ENCODE results near the gene SNX21.
"Not testable (repeated sequence)": the region's sequence is repeated elsewhere in the genome, so short reads cannot be mapped to it uniquely, and the experiment has no call there.

The SNX21 gene, protein sequence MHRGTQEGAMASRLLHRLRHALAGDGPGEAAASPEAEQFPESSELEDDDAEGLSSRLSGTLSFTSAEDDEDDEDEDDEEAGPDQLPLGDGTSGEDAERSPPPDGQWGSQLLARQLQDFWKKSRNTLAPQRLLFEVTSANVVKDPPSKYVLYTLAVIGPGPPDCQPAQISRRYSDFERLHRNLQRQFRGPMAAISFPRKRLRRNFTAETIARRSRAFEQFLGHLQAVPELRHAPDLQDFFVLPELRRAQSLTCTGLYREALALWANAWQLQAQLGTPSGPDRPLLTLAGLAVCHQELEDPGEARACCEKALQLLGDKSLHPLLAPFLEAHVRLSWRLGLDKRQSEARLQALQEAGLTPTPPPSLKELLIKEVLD

GRCh38 chr20:45833030-45833882, at the start of gene SNX21:
Gene SNX21, plus strand, starts transcription at chr20:45833799. Its CDS starts 121 bp downstream, at chr20:45833920.
- no peak for DNase-seq (ENCODE audit: low spot score)

DNA sequence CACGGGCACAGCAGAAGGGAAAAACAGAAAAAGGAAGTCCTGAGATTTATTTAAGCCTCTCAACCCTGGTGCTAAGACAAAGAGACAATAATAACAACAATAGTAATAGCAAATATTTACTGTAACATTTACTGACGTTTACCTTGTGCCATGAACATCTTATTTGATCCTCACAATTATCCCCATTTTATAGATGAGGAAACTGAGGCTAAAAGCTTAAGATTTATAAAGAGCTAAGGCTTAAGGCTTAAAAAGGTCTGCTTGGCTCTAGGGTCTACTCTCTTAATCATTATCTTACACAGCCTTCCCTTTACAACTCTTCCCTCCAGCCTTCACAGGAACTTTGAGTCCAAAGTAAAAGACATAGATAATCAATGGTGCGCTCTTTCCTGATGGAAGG, 45.2 kb upstream of the SNX21 start:
- no peak for DNase-seq (ENCODE audit: low spot score)

GRCh38 chr20:45792317-45793118, 41.1 kb upstream of the SNX21 start:
- DNase-seq (ENCODE audit: low spot score): peak; percentile 44

DNA sequence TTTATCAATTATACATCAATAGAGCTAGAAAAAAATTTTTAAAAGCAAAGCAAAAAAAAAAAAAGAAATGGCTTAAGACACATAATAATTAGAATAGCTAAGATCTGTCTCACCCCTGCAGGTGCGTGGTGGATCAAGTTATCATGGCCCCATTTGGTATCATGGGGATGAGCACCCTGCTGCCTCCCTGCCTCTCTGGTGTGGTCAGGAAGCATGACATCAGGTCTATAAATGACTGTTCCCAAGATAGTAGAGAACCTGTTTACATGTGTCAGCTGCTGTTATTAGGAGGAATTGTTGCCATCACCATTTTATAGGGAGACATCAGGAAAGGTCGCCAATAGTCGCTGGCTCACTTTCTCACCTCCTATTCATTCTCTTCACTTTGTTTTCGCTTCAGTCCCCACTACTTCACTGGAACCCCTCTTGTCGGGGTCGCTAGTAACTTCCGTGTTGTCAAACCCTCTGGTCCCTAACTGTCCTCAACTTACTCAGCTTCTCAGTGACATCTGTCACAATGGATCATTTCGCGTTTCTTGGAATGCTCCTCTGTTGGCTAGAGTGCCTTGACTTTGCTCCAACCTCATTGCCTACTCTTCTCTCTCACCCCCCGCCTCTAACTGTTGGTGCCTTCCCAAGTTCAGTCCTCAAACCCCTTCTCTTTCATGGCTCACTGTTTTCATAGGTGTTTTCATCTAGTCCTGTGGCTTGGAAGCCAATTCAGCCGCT, 37.1 kb upstream of the SNX21 start:
- DNase-seq (ENCODE audit: low spot score): no peak

DNA sequence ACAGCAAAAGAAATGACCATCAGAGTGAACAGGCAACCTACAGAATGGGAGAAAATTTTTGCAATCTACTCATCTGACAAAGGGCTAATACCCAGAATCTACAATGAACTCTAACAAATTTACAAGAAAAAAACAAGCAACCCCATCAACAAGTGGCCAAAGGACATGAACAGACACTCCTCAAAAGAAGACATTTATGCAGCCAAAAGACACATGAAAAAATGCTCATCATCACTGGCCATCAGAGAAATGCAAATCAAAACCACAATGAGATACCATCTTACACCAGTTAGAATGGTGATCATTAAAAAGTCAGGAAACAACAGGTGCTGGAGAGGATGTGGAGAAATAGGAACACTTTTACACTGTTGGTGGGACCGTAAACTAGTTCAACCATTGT, 36.1 kb upstream of the SNX21 start:
- not testable (repeated sequence) for DNase-seq (ENCODE audit: low spot score)

- DNase-seq (ENCODE audit: low spot score): not testable (repeated sequence)
Measured at GRCh38 chr20:45797955-45798354, 35.6 kb upstream of the SNX21 start.

- peak; percentile 82 for DNase-seq (ENCODE audit: low spot score)
Measured at GRCh38 chr20:45798935-45799642, 34.5 kb upstream of the SNX21 start.

DNA sequence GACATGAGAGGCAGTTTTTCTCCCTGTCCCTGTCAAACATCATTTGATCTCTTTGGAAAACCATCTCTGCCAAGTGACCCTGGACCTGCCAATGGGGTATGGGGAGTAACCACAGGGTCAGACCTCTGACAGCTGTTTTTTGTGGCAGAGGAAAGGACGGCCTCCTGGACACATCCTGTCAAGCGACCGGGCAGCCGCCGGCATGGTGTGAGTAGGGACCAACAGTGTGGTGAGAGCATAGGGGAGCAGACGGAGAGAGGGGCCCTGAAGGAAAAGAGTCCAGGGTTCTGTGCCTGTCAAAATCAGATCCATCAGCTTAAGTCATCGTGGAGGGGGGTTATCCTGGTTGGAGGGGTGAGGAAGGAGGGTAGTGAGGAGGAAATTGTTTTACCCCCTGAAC, 31.7 kb upstream of the SNX21 start:
- DNase-seq (ENCODE audit: low spot score): no peak

DNA sequence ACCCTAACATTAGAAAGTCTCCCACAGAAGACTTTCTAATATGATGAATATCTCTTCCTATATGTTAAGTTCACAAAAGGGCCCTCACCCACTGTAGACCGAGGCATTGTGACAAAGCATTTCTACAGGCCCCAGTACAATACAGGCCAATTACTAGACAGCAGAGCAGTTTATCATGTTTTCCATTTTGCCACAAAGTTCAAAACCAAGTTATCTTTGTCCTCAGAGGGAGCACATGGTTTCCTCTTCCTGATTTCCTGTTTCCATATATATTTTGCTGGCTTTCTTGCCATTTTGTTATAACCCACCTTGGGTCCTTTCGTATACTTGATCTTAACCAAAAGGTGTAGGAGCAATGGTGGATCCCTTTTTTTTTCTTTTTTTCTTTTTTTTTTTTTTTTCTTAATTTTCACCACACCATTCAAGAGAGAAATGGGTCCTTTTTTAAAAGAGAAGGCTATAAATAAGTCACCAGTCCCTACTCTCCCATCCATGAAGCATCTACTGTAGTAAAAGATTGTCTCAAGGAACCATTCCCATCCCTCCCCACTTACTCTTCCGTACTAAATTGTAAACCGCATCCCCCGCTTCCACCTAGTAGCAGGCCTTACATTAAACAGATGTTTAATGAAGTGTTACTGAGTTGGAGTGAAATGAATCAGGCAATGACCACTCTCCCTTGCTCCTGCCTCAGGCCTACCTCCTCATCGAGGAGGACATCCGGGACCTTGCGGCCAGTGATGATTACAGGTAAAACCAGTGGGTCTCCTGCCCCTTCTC, 23.2 kb upstream of the SNX21 start:
- no peak for DNase-seq (ENCODE audit: low spot score)

DNA sequence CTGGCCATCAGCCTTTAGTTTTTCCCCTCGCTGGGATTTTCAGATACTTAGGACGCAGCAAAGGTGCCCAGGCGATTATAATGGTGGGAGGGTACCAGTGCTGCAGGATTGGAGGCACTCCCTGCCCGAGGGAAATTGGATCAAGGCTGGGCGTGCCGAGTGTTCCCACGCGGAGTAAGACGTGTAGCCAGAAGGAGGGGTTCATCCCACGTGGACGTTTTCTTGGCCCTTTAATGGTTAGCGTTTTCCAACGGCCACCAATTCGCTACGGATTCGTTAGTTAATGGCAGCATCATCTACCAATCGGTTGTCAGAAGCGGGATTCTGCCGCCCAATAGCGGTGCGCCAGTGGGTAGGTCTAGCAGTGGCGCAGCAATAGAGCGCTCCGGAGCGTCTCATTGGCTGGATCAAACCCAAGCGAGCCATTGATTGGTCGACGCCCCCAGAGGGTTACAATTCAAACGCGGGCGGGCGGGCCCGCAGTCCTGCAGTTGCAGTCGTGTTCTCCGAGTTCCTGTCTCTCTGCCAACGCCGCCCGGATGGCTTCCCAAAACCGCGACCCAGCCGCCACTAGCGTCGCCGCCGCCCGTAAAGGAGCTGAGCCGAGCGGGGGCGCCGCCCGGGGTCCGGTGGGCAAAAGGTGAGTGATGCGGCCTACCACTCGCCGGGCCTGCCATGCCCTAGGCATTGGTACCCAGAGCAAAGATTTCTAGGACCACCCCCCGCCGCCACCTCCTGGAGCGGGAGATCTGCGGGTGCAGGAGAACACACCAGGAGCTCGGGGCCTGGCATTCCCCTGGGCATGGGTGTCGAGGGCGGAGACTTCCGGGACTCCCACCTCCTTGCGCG, 21.2 kb upstream of the SNX21 start, which contains the start of gene UBE2C:
Gene UBE2C, plus strand, starts transcription at position 488 of the 849 bp plus-strand sequence. Its CDS starts 52 bp downstream, at position 540.
- DNase-seq (ENCODE audit: low spot score): peak; percentile 99

GRCh38 chr20:45813006-45813340, 20.6 kb upstream of the SNX21 start:
- DNase-seq (ENCODE audit: low spot score): no peak

DNA sequence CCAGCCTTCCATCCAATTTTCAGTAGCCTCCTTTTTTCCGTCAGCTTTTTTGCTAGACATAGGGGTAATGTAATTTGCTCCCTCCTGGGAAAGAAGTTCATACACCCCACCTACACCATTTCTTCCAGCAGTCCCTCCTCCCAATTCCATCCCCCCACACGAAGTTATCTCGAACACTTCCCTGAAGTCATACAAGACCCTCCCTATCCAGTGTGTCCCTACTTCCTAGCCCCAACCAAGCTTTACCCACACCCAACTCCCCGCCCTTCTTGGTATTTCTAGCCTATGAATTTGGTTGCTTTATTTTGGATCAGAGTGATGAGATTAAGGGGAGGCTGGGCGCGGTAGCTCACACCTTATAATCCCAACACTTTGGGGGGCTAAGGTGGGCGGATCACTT, 20.1 kb upstream of the SNX21 start:
- no peak for DNase-seq (ENCODE audit: low spot score)

DNA sequence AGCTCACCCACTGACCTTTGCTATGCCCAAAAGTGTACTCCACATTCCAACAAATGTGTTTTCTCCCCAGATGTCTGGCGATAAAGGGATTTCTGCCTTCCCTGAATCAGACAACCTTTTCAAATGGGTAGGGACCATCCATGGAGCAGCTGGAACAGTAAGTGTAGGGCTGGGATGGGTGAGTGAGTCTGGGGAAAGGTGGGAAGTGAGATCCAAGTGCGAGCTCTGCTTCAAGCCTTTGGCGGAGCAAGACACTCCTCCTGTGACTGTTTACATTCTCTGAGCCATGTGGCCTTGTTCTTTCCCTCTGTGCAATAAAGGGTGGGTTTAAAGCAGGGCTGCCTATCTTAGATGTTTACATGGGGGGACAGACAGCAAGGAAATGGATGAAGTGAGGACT, 19.3 kb upstream of the SNX21 start:
- DNase-seq (ENCODE audit: low spot score): no peak

- DNase-seq (ENCODE audit: low spot score): no peak
Measured at GRCh38 chr20:45816951-45817350, 16.6 kb upstream of the SNX21 start.

DNA sequence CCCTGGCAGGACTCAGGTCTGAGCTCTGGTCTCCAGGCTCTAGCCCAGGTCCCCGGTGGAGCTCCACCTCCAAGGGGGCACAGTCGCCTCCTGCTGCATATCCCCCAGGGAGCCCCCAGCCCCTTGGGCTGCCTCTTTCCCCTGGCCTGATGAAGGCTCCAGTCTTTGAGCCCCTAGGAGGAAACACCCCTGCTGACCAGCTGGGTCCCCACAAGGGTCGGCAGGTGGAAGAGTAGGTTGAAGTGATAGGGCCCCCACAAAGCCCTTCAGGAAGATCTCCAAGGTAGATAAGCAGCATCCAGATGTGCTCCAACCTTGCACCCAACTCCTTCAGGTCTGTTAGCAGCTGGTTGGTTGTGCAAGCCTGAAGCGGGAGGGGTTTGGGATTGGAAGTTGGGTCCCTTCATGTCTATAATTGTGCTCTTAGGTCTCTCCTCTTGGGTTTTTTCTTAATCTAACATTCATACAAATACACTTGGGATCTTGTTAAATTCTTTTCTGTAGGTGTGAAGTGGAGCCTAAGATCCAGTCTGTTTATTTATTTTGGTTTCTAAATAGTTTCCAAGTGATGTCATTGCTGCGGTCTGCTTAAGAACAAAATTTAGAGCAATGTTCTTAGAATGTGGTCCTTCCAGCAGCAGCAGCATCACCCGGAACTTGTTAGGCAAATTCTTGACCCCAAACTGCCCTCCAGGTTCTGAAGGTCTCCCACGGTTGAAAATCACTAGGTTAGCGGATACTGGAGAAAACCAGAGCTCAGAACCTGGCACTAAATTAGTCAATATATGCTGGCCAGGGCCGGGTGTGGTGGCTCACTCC, 16.0 kb upstream of the SNX21 start:
- DNase-seq (ENCODE audit: low spot score): no peak

DNA sequence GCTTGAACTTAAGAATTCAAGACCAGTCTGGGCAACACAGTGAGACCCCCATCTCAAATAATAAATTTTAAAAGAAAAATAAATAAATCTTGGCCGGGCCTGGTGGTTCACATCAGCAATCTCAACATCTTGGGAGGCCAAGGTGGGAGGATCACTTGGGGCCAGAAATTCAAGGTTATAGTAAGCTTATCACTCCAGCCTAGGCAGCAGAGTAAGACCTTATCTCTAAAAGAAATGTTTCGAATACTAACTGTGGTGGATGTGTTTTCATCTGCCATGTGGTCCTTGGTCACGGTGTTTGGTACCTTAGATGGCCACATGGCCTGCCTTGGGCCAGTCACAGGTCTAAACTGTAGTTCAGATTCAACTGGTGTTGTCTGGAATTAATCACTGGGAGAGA, 15.4 kb upstream of the SNX21 start:
- DNase-seq (ENCODE audit: low spot score): no peak

DNA sequence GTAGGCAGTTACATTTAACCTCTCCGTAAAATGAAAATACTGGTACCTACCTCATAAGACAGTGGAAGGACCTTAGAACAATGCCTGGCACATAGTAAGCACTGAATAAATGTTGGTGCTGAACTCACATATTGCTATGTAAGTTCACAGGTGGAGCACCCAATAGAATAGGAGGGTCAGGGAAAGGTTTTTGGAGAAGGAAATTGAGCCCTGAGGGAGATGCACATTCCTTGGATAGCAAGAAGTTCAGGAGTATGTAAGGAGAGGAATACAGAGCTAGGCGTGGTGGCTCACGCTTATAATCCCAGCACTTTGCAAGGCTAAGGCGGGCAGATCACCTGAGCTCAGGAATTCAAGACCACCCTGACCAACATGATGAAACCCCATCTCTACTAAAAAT, 14.1 kb upstream of the SNX21 start:
- no peak for DNase-seq (ENCODE audit: low spot score)

DNA sequence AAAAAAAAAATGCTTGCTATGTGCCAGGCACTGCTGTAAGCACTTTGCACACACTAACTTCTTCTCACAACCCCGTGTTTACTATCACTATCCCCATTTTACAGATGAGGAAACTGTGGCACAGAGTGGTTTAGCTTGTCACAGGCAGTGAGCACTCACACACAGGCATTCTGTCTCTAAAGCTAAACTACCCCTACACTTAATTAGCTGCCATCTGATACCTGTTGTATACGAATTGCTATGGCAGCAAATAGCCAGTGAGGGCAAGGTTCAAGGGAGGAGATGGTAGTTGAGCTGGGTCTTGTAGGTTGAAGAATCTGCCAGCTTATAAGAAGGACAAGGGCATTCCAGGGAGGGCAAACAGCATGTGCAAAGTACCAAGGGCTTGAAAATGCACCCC, 11.7 kb upstream of the SNX21 start:
- DNase-seq (ENCODE audit: low spot score): no peak
